GM12875 (cell line): ENCODE results near the gene SAC3D1.
"Not testable (repeated sequence)": the region's sequence is repeated elsewhere in the genome, so short reads cannot be mapped to it uniquely, and the experiment has no call there.

Experiments
- H3K4me3 ChIP-seq: one replicate; pipeline ENCODE4 v1.5.1; 2011; ENCODE audit warnings: low read depth, low read length, control low read depth
- CTCF ChIP-seq: IDR thresholded peaks from 2 replicates; pipeline ENCODE4 v1.5.1; 2011; ENCODE audit warnings: low read depth, mild to moderate bottlenecking, control low read depth, inconsistent platforms, low read length, moderate library complexity, borderline replicate concordance; ENCODE audit not compliant: insufficient read depth

Gene SAC3D1

GRCh38 chr11:64999478-64999877, 41.5 kb upstream of the SAC3D1 start:
- H3K4me3 ChIP-seq = no peak overlapping the region
- no peak for TF ChIP-seq CTCF

- H3K4me3 ChIP-seq = no peak overlapping the region
- TF ChIP-seq CTCF = no peak
Observed at GRCh38 chr11:65002706-65003105, 38.3 kb upstream of the SAC3D1 start.

GRCh38 chr11:65003282-65003681, 37.7 kb upstream of the SAC3D1 start:
- no peak for TF ChIP-seq CTCF
- no peak overlapping the region for H3K4me3 ChIP-seq

GRCh38 chr11:65003968-65004367, 37.0 kb upstream of the SAC3D1 start:
- not testable (repeated sequence) for H3K4me3 ChIP-seq

- H3K4me3 ChIP-seq = no peak overlapping the region
- no peak for TF ChIP-seq CTCF
Observed at GRCh38 chr11:65008016-65008415, 33.0 kb upstream of the SAC3D1 start.

GRCh38 chr11:65008873-65009272, 32.1 kb upstream of the SAC3D1 start:
- TF ChIP-seq CTCF = no peak
- H3K4me3 ChIP-seq = no peak overlapping the region

GRCh38 chr11:65013130-65013887, 27.7 kb upstream of the SAC3D1 start:
- H3K4me3 ChIP-seq = peak overlapping the region; percentile 87
- peak; percentile 79 for TF ChIP-seq CTCF
